ENCODE data around the gene COG7.

DNA sequence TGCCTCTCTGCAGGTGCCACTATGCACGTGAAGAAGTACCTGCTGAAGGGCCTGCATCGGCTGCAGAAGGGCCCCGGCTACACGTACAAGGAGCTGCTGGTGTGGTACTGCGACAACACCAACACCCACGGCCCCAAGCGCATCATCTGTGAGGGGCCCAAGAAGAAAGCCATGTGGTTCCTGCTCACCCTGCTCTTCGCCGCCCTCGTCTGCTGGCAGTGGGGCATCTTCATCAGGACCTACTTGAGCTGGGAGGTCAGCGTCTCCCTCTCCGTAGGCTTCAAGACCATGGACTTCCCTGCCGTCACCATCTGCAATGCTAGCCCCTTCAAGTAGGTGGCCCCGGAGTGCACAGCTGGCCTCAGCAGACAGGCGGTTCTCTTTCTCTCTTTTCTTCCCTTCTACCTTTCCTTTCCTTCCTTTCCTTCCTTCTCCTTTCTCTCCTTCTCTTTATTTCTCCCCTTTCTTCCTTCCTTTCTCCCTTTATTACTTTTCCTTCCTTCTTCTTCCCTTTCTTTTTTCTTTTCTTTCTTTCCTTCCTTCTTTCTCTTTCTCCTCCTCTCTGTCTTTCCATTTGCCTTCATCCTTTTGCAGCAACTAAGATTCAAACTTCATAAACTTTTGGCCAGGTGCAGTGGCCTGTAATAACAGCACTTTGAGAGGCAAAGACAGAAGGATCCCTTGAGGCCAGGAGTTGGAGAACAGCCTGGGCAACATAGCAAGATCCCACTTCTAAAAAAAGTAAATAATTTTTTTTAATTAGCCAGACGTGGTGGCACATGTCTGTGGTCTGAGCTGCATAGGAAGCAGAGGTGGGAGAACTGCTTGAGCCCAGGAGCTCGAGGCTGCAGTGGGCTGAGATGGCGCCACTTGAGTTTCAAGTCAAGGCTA, 104.2 kb downstream of the COG7 start:
- TF ChIP-seq, protein P1, sequence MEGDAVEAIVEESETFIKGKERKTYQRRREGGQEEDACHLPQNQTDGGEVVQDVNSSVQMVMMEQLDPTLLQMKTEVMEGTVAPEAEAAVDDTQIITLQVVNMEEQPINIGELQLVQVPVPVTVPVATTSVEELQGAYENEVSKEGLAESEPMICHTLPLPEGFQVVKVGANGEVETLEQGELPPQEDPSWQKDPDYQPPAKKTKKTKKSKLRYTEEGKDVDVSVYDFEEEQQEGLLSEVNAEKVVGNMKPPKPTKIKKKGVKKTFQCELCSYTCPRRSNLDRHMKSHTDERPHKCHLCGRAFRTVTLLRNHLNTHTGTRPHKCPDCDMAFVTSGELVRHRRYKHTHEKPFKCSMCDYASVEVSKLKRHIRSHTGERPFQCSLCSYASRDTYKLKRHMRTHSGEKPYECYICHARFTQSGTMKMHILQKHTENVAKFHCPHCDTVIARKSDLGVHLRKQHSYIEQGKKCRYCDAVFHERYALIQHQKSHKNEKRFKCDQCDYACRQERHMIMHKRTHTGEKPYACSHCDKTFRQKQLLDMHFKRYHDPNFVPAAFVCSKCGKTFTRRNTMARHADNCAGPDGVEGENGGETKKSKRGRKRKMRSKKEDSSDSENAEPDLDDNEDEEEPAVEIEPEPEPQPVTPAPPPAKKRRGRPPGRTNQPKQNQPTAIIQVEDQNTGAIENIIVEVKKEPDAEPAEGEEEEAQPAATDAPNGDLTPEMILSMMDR (IDR thresholded peaks at IDR 0.05): peak in 1 of 7 experiments; percentile 8
- no peak for TF ChIP-seq POLR2A (IDR thresholded peaks at IDR 0.05)

Data from body of pancreas (tissue), 4 donors.